Neuronal stem cell (in vitro differentiated cells): Measurements from ENCODE around the gene MGAT4C.

Experiments
- DNase-seq: peaks from one replicate; pipeline ENCODE4 v3.0.0-alpha.2; 2013; ENCODE audit warnings: low spot score
- H2AFZ ChIP-seq: one replicate; pipeline ENCODE4 v1.6.1; 2013; ENCODE audit warnings: mild to moderate bottlenecking, low read length, inconsistent platforms
- H2AK5ac ChIP-seq: 2 replicates; pipeline ENCODE4 v1.6.1; 2013; ENCODE audit warnings: low read depth, mild to moderate bottlenecking, inconsistent platforms, low read length, moderate library complexity, mixed read lengths
- H2BK120ac ChIP-seq: 2 replicates; pipeline ENCODE4 v1.6.1; 2013; ENCODE audit warnings: low read depth, mild to moderate bottlenecking, inconsistent platforms, low read length, moderate library complexity, mixed read lengths
- H2BK12ac ChIP-seq: one replicate; pipeline ENCODE4 v1.6.1; 2013; ENCODE audit warnings: low read length, inconsistent platforms
- H2BK15ac ChIP-seq: 2 replicates; pipeline ENCODE4 v1.6.1; 2013; ENCODE audit warnings: mild to moderate bottlenecking, low read length, inconsistent platforms, mixed read lengths
- H2BK5ac ChIP-seq: one replicate; pipeline ENCODE4 v1.6.1; 2013; ENCODE audit warnings: inconsistent platforms, mild to moderate bottlenecking, low read length, moderate library complexity
- H3K14ac ChIP-seq: one replicate; pipeline ENCODE4 v1.6.1; 2013; ENCODE audit warnings: low read length, inconsistent platforms
- H3K18ac ChIP-seq: 2 replicates; pipeline ENCODE4 v1.6.1; 2013; ENCODE audit warnings: low read length, inconsistent platforms
- H3K23ac ChIP-seq: 2 replicates; pipeline ENCODE4 v1.6.1; 2013; ENCODE audit warnings: low read depth, mild to moderate bottlenecking, mixed read lengths, low read length, inconsistent platforms; ENCODE audit not compliant: poor library complexity
- H3K27ac ChIP-seq: replicated peaks from 3 replicates; pipeline ENCODE4 v1.5.1; 2013; ENCODE audit warnings: low read length, inconsistent platforms
- H3K27me3 ChIP-seq, 3 experiments: 2 replicates each; pipeline ENCODE4 v1.6.1; 2013; ENCODE audit warnings: low read length in 3 of 3, mild to moderate bottlenecking in 2 of 3, inconsistent platforms in 1 of 3, low read depth in 1 of 3, mixed read lengths in 1 of 3, moderate library complexity in 1 of 3; ENCODE audit not compliant: control insufficient read depth in 3 of 3, insufficient read depth in 3 of 3
- H3K36me3 ChIP-seq, 2 donors: replicated peaks in 1 of 2; 2 replicates each; pipeline ENCODE4 v1.6.1; 2013; ENCODE audit warnings: low read length in 2 of 2; ENCODE audit not compliant: control insufficient read depth in 2 of 2, insufficient read depth in 2 of 2
- H3K4ac ChIP-seq: 2 replicates; pipeline ENCODE4 v1.6.1; 2013; ENCODE audit warnings: inconsistent platforms, mild to moderate bottlenecking, low read length, moderate library complexity
- H3K4me1 ChIP-seq, 2 donors: 1 replicate in 1 of 2; 2 replicates in 1 of 2; pipeline ENCODE4 v1.6.1; 2013; ENCODE audit warnings: low read length in 2 of 2, low read depth in 1 of 2; ENCODE audit not compliant: control insufficient read depth in 2 of 2, insufficient read depth in 1 of 2
- H3K4me2 ChIP-seq: one replicate; pipeline ENCODE4 v1.6.1; 2013; ENCODE audit warnings: mild to moderate bottlenecking, low read length, inconsistent platforms; ENCODE audit not compliant: insufficient read depth, poor library complexity, severe bottlenecking
- H3K4me3 ChIP-seq, 2 donors: 2 replicates each; pipeline ENCODE4 v1.5.1; 2013; ENCODE audit warnings: low read length in 2 of 2, mild to moderate bottlenecking in 2 of 2, inconsistent platforms in 1 of 2, moderate library complexity in 1 of 2
- H3K79me1 ChIP-seq: one replicate; pipeline ENCODE4 v1.6.1; 2013; ENCODE audit warnings: low read depth, mild to moderate bottlenecking, inconsistent platforms, low read length, moderate library complexity
- H3K9ac ChIP-seq: one replicate; pipeline ENCODE4 v1.6.1; 2013; ENCODE audit warnings: mild to moderate bottlenecking, low read depth, low read length, inconsistent platforms; ENCODE audit not compliant: poor library complexity
- H3K9me3 ChIP-seq, 2 donors: replicated peaks in 1 of 2; 2 replicates each; pipeline versions ENCODE3 to v1.6.1; 2013; ENCODE audit warnings: low read length in 2 of 2, mild to moderate bottlenecking in 2 of 2, inconsistent platforms in 1 of 2, low read depth in 1 of 2, mixed read lengths in 1 of 2, moderate library complexity in 1 of 2; ENCODE audit not compliant: control insufficient read depth in 2 of 2, insufficient read depth in 1 of 2
- H4K8ac ChIP-seq: one replicate; pipeline ENCODE4 v1.6.1; 2013; ENCODE audit warnings: low read depth, mild to moderate bottlenecking, inconsistent platforms, low read length, moderate library complexity
- H4K91ac ChIP-seq: one replicate; pipeline ENCODE4 v1.6.1; 2013; ENCODE audit warnings: low read length, low read depth, mild to moderate bottlenecking, inconsistent platforms; ENCODE audit not compliant: poor library complexity
- WGBS, 2 donors: extraction: QIAGEN DNeasy Blood & Tissue Kit; methylation state at CpG; one replicate each; pipeline ENCODE4 v1.1.7; 2013; ENCODE audit warnings: missing lambda C conversion rate in 2 of 2, mixed read lengths in 1 of 2; ENCODE audit not compliant: insufficient read length in 2 of 2, insufficient replicate concordance in 1 of 2; ENCODE audit errors: extremely low coverage in 2 of 2; 5-methylcytosine and 5-hydroxymethylcytosine counted together

MGAT4C gene

DNA sequence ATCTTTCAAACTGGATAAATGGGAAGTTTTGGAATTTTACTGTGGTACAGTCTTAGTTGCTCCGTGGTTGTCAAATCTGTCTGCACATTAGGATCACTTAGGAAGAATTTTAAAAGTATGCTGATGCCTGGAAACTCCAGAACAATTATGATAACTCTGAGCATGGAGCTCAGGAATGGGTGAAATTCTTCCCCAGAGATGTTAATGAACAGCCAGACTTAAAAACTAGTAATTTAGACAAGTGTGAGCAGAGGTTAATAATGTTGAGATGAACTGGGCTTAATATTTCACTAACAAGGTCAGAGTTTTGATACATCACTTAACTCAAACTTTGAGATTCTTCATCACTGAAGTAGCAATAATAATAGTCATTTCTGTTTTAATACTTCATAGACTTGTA, 287.6 kb downstream of the MGAT4C start:
- DNase-seq, result no peak
- Histone ChIP-seq H3K36me3 (no peaks in the 10 kb centered on the region), H3K4ac (no peak overlapping the region), H3K23ac (no peak overlapping the region), H4K91ac (no peak overlapping the region), H3K9ac (no peak overlapping the region), H3K14ac (no peak overlapping the region), H2BK120ac (no peak overlapping the region), H3K79me1 (no peaks in the 10 kb centered on the region), H3K4me1 (no peaks in the 10 kb centered on the region), H3K4me2 (no peak overlapping the region), H4K8ac (no peak overlapping the region), H3K18ac (no peak overlapping the region), H3K27me3 (no peaks in the 10 kb centered on the region), H2BK12ac (no peak overlapping the region), H3K9me3 (no peaks in the 10 kb centered on the region), H2AK5ac (no peak overlapping the region), H3K4me3 (no peak overlapping the region), H2BK15ac (no peak overlapping the region), H2BK5ac (no peak overlapping the region), H2AFZ (no peak overlapping the region), H3K27ac (no peak overlapping the region)
- WGBS, 2 donors, result no CpG with 5 or more reads among the region's 1 CpG

DNA sequence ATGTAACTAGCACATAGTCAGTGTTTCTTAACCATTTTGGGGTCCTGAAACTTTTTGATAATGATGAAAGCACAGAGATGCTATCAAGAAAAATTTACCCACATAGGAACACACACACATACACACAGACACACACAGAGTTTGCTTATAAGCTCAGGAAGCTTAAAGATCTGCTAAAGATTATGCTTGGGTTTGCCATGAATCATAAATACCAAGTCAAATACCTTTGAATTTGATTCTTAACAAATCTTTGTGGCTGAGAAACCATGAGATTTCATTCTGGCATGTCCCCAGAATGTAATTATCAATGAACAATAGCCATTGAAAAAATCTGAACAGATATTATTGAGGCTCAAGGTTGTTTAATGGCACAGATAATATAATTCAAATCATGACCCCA, 292.9 kb downstream of the MGAT4C start:
- no peak overlapping the region for H3K4me3 ChIP-seq
- no peak overlapping the region for H4K8ac ChIP-seq
- H3K23ac ChIP-seq, result no peak overlapping the region
- no peak overlapping the region for H3K14ac ChIP-seq
- no peaks in the 10 kb centered on the region for H3K27me3 ChIP-seq
- H4K91ac ChIP-seq, result no peak overlapping the region
- no peak overlapping the region for H3K27ac ChIP-seq
- H2BK5ac ChIP-seq, result no peak overlapping the region
- H2AK5ac ChIP-seq, result no peak overlapping the region
- no peaks in the 10 kb centered on the region for H3K79me1 ChIP-seq
- H3K9ac ChIP-seq, result no peak overlapping the region
- DNase-seq, result no peak
- H3K4ac ChIP-seq, result no peak overlapping the region
- H3K9me3 ChIP-seq, result no peaks in the 10 kb centered on the region
- no peak overlapping the region for H2BK12ac ChIP-seq
- no peak overlapping the region for H3K4me2 ChIP-seq
- H2BK120ac ChIP-seq, result no peak overlapping the region
- no peak overlapping the region for H3K18ac ChIP-seq
- H3K4me1 ChIP-seq, result no peaks in the 10 kb centered on the region
- no peak overlapping the region for H2BK15ac ChIP-seq
- no peaks in the 10 kb centered on the region for H3K36me3 ChIP-seq
- no peak overlapping the region for H2AFZ ChIP-seq

DNA sequence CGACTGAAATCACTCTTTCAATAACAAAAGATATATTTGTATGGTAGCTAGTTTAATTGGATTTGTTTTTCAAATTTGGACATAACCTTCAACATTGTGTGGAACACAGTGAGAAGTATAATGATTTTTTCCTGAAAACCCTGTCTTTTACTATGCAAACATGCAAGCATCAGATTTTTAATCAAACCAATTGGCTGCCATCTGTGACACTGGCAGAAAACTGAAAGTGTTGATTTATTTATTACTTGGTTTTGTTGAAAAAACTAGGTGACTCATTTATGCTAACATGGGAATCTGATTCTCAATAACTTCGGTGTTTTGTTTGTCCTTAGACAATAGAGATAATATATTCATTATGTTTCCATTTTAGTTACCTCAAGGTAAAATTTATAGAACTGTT, 300.1 kb downstream of the MGAT4C start:
- Histone ChIP-seq H3K27ac (no peak overlapping the region), H3K4me2 (no peak overlapping the region), H3K27me3 (no peaks in the 10 kb centered on the region), H2BK5ac (no peak overlapping the region), H3K18ac (no peak overlapping the region), H4K91ac (no peak overlapping the region), H4K8ac (no peak overlapping the region), H2AK5ac (no peak overlapping the region), H3K4me1 (no peaks in the 10 kb centered on the region), H2BK120ac (no peak overlapping the region), H3K9ac (no peak overlapping the region), H3K4me3 (no peak overlapping the region), H3K23ac (no peak overlapping the region), H3K4ac (no peak overlapping the region), H2BK12ac (no peak overlapping the region), H3K14ac (no peak overlapping the region), H3K36me3 (no peaks in the 10 kb centered on the region), H2BK15ac (no peak overlapping the region), H3K79me1 (no peaks in the 10 kb centered on the region), H2AFZ (no peak overlapping the region), H3K9me3 (no peaks in the 10 kb centered on the region)
- no peak for DNase-seq
- no CpG with 5 or more reads among the region's 2 CpGs for WGBS, 2 donors

DNA sequence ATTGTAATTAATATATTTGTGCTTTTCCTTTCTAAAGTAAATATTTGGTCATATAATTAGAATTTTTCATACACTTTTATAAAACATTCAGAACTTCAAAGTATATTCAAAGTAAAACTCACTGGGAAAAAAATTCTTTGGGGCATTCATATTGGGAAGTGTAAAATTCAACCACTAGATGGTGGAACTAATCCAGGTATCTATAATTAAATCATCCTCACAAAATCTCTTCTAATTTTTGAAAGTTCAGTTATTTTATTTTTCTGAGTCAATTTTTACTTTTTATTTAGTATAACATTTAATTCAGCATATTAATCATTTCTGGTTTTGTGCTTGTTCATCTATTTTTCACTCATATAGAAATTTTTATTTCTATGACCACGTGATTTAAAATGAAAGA, 301.1 kb downstream of the MGAT4C start:
- Histone ChIP-seq H2BK12ac (no peak overlapping the region), H3K23ac (no peak overlapping the region), H2BK120ac (no peak overlapping the region), H3K18ac (no peak overlapping the region), H3K27me3 (no peaks in the 10 kb centered on the region), H3K4ac (no peak overlapping the region), H3K14ac (no peak overlapping the region), H3K36me3 (no peaks in the 10 kb centered on the region), H3K4me2 (no peak overlapping the region), H4K91ac (no peak overlapping the region), H2AK5ac (no peak overlapping the region), H3K27ac (no peak overlapping the region), H2BK5ac (no peak overlapping the region), H3K4me3 (no peak overlapping the region), H2BK15ac (no peak overlapping the region), H3K9me3 (no peaks in the 10 kb centered on the region), H3K4me1 (no peaks in the 10 kb centered on the region), H2AFZ (no peak overlapping the region), H3K79me1 (no peaks in the 10 kb centered on the region), H3K9ac (no peak overlapping the region), H4K8ac (no peak overlapping the region)
- no CpG with 5 or more reads among the region's 1 CpG for WGBS, 2 donors
- no peak for DNase-seq
